ENCODE data around the gene RNF111. TPM values are rescaled to one million over a fixed set of nuclear protein-coding genes. Genes with fewer than 3 reads are reported as not detected.
"Not testable (repeated sequence)": the region's sequence is repeated elsewhere in the genome, so short reads cannot be mapped to it uniquely, and the experiment has no call there.

Gene RNF111
- total RNA-seq, 1 donor from 2014 or later = 19.7 TPM

DNA sequence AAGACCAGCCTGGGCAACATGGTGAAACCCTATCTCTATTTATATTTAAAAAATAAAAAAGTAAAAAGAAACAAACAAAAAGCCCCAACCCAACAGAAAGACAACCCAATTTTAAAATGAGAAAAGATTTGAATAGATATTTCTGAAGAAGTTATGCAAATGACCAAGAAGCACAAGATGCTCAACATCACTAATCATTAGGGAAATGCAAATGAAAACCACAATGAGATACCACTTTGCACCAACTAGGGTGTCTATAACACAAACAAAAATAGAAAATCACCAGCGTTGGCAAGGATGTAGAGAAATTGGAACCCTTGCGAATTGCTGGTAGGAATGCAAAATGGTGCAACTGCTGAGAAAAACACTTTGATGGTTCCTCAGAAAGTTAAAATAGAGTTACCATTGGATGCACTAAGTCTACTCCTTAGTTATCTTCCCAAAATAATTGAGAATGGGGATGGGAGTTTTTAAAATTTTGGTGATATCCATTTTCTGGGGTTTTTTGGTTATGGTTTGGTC, 71.7 kb downstream of the RNF111 start:
- DNase-seq (ENCODE audit: low spot score) = no peak

DNA sequence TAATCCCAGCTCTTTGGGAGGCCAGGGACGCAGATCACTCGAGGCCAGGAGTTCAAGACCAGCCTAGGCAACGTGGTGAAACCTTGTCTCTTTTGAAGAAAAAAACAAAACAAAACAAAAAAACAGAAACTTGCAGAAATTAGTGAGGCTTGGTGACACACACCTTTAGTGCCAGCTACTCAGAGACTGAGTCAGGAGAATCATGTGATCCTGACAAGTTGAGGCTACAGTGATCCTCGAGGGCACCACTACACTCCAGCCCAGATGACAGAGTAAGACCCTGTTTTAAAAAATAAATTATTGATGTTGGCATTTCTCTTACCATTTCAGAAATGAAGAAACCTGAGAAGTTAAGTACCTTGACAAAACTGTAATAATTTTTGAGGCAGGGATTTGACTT, 72.9 kb downstream of the RNF111 start:
- no peak for DNase-seq (ENCODE audit: low spot score)

DNA sequence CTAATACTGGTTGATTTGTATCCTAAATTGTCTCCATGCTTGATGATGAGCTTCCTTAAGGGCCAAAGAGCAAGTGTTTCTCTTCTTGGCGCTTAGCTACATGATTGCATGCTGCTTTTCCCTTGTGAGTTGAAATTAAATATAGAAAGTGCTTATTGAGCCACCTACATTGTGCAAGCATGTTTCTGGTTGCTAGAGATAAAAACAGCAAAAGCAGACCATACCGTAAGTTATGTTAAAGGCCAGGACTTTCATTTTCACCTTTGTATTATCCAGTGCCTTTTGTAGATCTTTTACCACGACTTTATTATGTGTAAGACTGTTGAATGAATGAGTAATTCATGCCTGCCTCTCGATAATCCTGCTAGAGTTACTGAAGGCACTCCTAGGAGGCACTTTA, 75.6 kb downstream of the RNF111 start:
- DNase-seq (ENCODE audit: low spot score) = no peak

DNA sequence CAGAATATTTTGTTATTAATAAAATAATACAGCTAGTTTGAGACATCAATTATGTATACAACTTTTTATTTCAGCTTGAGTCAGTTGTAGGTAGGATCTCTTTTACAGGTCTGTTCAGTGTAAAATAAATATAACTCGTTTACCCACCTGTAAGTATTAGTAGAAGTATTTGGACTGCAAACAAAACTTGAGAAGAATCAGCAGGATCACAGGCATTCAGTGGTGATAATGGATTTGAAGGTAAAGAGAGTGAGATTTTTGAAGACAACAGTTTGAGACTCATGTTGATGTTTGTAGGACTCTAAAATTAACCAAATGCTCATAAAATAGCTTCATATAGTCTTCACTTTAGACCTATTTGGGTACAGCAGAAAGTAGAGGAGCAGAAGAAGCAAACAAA, 82.0 kb downstream of the RNF111 start:
- no peak for DNase-seq (ENCODE audit: low spot score)

DNA sequence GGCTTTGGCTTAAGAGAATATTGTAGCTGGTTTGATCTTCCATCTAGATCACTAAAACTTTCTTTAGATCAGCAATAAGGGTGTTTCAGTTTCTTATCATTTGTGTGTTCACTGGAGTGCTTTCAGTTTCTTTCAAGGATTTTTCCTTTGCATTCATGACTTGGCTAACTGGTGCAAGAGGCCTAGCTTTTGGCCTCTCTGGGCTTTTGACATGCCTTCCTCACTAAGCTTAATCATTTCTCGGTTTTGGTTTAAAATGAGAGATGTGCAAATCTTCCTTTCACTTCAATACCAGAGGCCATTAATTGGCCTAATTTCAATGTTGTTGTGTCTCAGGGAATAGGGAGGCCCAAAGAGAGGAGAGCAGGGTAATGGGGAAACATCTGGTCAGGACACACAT, 87.1 kb downstream of the RNF111 start:
- no peak for DNase-seq (ENCODE audit: low spot score)

DNA sequence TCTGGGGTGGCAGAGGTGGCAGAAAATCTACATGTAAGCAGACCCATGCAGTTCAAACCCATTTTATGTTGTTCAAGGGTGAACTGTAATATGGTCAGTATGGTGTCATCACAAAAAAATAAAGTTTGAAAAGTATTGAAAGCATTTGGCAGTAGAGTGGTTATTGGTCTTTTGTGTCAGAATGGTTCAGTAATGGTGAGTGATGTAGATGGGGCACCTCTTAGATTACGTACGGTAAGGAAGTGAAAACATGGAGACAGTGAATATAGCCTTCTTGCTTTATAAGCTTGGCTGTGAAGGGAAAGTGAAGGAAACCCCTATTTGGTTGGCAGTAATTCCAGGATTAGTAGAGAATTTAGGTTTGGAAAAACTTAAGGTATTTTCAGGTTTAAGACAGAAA, 100.3 kb downstream of the RNF111 start:
- no peak for DNase-seq (ENCODE audit: low spot score)

DNA sequence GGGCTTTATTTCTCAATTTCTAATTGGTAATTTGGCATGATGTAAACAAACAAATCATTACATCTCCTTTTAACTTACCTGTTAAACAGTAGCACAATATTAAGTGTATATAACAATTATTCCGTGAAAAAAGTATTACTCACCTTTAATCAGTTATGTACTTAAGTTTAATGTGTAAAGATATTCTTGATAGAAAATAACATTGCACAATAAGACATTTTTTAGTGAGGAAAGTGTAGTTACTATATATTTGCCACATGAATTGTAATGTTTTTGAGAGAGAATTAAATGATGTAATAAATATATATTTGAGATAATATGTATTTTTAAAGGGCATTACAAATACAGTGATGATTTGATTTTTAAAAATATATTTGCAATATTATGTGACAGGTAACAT, 106.6 kb downstream of the RNF111 start:
- DNase-seq (ENCODE audit: low spot score) = no peak

DNA sequence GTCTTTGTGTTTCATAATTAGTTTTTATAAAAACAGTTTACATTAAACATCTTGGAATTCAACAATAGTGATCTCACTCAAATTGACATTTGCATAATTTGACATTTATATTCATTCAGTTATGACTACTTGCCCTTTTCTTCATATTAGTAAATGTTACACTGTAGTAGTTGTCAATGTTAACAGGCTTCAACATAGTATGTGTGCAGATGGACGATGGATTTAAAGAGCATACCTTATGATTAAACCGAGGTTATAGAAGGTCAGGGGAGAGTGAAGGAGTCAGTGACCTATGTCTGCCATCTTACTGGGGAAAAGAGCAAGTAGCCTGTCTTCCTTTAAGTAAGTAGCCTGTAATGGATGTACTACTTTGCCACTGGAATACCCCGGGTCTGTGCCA, 109.0 kb downstream of the RNF111 start:
- DNase-seq (ENCODE audit: low spot score) = no peak

DNA sequence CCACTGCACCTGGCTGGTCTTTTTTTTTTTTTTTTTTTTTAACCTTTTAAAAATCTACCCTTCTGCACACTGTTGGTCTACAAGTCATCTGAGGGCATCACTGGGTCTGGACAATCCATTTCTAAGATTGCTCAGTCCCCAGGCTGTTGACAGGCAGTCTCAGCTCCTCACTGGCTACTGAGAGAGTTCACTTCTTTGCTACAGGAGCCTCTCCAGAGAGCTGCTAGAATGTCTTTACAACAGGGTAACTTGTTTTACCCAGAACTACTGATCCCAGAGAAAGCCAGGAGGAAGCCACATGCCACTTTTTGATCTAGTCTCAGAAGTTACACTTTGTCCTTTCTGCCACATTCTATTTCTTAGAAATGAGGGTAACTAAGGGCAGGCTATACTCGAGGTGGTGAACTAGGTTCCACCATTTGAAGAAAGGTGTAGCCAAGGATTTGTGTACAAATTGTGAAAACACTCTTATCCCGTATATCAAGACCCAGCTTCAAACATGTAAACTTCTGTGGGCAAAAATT, 111.8 kb downstream of the RNF111 start:
- DNase-seq (ENCODE audit: low spot score) = no peak

DNA sequence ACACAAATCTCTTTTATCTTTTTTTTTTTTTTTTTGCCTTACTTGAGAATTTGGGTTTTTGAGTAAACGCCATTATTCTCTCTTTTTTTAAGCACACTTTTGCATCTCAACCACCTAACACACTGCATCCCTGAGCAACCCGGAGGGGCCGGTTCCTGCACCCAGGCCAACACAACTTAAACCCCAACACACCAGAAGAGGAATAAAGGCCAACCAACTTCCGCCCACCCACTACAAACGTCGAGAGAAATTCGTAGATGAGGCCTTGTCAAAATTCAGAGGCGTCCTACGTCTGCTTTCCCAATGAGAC, 117.1 kb downstream of the RNF111 start:
- no peak for DNase-seq (ENCODE audit: low spot score)

DNA sequence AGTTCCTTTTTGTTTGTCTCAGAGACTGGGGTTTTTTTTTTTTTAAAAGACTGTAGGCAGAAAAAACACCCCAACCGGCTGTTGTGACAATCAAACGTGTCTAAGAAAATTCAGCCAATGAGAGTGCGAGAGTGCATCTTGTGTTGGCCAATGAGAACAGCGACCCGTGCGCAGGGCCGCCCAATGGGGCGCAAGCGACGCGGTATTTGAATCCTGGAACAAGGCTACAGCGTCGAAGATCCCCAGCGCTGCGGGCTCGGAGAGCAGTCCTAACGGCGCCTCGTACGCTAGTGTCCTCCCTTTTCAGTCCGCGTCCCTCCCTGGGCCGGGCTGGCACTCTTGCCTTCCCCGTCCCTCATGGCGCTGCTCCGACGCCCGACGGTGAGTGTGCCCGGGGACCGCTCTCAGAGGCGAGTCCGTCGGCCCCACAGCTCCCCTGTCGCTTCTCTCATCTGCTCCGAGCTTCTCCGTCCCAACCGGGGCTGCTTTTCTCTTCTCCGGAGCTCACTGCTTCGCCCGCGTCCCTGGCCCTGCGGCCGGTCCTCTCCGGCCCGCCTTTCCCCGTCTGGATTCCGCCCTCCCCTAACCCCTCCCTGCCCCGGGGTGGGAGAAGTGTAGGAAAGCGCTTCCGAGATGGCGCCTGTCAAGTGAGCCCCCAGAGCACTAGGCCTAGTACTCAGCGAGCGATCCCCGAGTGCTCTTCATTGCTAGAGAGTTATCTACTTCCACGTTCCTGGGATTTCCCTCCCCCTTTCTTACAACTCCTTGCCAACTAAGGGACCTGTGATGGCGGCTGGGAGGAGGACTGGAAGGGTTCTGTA, 117.7 kb downstream of the RNF111 start, which contains the start of gene CCNB2:
Gene CCNB2, plus strand, starts transcription at position 235 of the 821 bp plus-strand sequence. Its CDS starts 123 bp downstream, at position 358.
- peak; percentile 97 for DNase-seq (ENCODE audit: low spot score)

DNA sequence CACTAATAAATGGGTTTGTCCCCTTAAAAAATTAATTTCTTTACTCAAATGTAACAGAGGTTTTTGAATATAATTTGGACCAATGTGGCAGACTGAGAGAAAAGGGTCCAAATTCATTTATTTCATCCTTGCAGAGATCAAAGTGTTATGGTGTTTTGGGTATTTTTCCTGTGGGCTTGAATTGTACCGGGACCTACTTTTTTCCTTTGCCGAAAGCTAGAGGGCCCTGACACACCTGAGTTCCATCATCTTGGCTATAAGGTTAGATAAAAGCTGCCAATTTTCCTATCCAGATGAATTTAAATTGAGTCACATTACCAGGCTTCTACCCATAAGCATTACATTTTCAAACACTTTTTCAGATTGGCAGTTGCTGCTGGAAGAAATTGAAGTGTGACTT, 118.4 kb downstream of the RNF111 start:
- no peak for DNase-seq (ENCODE audit: low spot score)

DNA sequence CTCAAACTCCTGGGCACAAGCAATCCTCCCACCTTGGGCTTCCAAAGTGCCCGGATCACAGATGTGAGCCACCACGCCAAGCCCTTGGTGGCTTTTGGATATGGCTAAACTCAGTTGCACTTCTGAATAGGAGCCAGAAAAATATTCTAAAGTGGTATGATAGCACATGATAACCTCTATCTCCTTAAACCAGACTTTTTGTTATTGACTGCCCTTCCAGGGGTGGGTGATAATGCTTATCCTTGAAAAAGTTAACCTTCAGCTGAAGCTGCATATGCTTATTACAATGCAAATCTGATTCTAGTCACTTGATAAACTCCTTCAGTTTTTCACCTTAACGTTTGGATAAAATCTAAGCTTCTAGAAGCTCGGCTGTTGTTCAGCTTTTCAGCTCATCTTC, 123.8 kb downstream of the RNF111 start:
- no peak for DNase-seq (ENCODE audit: low spot score)

DNA sequence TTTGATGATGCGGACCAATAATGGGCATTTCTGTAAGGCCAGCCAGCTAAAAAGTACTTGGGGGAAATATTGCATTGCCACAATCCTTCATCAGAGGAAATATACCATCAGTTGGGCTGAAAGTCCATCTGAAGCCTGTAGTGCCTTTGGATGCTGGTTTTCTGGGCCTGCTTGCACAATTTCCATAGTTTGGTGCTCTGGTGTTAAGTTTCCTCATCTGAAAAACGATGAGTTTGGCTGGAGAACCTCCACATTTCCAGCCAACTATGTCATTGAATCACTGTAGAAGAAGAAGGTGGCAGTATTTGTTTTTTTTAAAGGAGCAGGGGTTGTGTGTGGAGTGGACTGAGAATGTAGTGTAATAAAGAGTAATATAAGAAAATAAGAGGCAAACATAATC, 127.6 kb downstream of the RNF111 start:
- no peak for DNase-seq (ENCODE audit: low spot score)

DNA sequence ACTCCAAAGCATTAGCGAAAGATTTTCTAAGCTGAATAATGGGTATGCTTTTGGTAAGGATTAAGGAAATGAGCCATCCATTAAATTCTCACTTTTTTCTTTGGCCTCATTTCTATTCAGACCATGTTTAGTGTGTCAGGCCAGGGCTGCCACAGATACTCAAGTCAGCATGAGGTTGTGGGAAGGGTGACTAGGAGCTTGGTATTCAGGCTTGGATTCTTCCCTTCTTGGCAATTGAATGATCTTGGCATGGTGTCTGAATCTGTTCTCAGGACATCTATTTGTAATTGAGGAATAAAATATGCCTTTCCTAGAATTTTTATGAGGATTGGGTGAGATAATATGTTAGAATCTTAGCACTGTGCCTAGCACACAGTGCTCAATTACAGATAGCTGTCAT, 128.7 kb downstream of the RNF111 start:
- DNase-seq (ENCODE audit: low spot score) = no peak

DNA sequence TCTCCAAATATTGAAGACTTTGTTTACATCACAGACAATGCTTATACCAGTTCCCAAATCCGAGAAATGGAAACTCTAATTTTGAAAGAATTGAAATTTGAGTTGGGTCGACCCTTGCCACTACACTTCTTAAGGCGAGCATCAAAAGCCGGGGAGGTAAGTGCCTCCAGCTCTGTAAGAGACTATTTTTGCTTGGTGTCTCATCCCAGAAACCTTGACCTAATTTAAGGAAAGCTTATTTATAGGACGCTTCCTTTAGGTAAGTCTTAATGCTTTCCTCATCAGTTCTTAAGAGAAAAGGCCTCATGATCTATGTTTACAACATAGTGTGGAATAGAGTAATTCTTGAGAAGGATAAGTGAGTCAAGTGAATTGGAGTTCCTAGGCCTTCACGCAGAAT, 129.3 kb downstream of the RNF111 start:
- no peak for DNase-seq (ENCODE audit: low spot score)

DNA sequence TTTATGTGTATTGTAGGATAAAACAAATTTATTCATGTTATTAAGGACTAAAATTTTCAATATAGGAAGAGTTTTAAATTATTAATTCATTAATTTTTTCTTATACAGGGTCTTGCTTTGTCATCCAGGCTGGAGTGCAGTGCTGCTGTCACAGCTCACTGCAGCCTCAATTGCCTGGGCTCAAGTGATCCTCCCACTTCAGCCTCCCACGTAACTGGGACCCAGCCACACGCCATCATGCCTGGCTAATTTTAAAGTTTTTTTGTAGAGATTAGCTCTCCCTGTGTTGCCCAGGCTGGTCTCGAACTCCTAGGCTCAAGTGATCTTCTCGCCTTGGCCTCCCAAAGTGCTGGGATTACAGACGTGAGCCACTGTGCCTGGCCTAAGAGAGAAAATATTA, 132.2 kb downstream of the RNF111 start:
- no peak for DNase-seq (ENCODE audit: low spot score)

DNA sequence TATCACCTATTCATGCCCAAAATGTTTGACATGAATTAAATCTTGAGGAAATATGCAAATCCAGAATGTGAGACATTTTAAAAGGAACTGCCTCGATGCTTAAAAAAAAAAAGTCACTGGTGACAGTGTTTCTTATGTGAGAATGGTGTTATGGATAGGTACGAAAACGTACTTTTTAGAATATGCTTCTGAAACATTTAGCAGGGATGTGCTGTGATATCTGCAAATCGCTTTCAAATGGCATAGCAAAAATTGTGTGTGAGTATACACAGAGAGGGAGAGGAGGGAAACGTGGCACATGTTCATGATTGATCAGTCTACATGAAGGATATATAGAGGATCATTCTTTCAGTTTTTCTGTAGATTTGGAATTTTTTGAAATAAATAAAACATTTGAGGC, 133.5 kb downstream of the RNF111 start:
- no peak for DNase-seq (ENCODE audit: low spot score)

DNA sequence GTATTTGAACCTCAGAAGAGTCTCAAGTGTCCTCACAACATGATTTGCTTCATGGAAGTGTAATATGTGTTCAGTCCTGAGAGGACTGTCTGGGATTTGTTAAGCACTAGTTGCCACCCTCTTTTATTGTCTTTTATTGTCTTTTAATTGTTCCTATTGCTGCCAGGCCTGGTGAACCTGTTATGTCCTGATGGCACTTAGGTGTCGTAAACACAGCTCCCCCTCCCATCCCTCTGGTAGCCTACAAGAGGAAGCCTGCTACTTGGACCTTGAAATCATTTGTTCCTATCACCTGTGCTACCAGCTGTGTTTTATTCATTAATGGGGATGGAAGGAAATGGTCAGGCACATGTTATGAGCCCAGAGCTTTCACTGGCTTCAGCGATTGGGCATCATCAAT, 136.8 kb downstream of the RNF111 start:
- DNase-seq (ENCODE audit: low spot score) = no peak

DNA sequence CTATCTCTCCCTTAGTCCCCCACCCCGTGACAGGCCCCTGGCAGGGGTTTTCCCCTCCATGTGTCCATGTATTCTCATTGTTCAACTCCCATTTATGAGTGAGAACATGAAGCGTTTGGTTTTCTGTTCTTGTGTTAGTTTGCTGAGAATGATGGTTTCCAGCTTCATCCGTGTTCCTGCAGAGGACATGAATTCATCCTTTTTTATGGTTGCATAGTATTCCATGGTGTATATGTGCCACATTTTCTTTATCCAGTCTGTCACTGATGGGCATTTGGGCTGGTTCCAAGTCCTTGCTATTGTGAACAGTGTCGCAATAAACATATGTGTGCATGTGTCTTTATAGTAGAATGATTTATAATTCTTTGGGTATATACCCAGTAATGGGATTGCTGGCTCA, 138.2 kb downstream of the RNF111 start:
- not testable (repeated sequence) for DNase-seq (ENCODE audit: low spot score)

DNA sequence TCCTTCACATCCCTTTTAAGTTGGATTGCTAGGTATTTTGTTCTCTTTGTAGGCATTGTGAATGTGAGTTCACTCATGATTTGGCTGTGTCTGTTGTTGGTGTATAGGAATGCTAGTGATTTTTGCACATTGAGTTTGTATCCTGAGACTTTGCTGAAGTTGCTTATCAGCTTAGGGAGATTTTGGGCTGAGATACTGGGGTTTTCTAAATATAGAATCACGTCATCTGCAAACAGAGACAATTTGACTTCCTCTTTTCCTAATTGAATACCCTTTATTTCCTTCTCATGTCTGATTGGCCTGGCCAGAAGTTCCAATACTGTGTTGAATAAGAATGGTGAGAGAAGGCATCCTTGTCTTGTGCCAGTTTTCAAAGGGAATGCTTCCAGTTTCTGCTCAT, 139.8 kb downstream of the RNF111 start:
- not testable (repeated sequence) for DNase-seq (ENCODE audit: low spot score)

DNA sequence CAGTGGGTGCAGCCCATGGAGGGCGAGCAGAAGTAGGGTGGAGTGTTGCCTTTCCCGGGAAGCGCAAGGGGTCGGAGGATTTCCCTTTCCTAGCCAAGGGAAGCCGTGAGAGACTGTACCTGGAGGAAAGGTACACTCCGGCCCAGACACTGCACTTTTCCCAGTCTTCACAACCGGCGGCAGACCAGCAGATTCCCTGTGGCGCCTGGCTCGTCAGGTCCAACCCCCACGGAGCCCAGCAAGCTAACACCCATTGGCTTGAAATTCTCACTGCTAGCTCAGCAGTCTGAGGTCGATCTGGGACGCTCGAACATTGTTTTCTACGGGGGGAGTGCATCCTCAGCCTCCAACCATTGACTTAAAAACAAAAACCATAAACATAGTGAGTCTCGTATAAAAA, 144.0 kb downstream of the RNF111 start:
- no peak for DNase-seq (ENCODE audit: low spot score)

DNA sequence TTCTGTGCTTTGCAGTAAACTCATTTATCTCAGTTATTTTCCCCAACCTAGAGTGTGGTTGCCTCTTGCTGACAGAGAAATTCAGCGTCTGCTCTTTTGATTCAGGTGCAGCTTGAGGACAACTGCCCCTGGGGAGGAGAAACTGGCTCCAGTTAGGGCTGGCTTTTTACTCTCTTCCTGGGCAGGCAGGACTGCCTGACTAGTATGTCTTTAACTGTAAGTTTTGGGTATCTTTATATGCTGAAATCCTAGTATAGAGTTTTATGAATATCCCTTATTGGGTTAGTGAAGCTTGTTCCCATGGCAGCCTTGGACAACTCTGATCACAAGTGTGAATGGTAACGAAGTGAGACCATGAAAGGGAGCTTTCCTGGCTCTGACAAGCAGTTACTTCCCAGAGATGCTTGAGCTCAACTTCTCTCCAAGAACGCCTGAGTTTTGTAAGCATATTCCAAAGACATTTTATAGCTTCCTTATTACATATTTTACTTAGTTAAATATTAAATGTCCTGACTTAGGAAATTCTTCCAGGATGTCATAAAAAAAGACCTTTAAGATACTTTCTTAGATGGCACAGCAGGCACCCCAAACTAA, 144.6 kb downstream of the RNF111 start:
- no peak for DNase-seq (ENCODE audit: low spot score)
